ENCODE data around the gene RXFP3.
"Not testable (repeated sequence)": the region's sequence is repeated elsewhere in the genome, so short reads cannot be mapped to it uniquely, and the experiment has no call there.

RXFP3 gene, protein sequence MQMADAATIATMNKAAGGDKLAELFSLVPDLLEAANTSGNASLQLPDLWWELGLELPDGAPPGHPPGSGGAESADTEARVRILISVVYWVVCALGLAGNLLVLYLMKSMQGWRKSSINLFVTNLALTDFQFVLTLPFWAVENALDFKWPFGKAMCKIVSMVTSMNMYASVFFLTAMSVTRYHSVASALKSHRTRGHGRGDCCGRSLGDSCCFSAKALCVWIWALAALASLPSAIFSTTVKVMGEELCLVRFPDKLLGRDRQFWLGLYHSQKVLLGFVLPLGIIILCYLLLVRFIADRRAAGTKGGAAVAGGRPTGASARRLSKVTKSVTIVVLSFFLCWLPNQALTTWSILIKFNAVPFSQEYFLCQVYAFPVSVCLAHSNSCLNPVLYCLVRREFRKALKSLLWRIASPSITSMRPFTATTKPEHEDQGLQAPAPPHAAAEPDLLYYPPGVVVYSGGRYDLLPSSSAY

DNA sequence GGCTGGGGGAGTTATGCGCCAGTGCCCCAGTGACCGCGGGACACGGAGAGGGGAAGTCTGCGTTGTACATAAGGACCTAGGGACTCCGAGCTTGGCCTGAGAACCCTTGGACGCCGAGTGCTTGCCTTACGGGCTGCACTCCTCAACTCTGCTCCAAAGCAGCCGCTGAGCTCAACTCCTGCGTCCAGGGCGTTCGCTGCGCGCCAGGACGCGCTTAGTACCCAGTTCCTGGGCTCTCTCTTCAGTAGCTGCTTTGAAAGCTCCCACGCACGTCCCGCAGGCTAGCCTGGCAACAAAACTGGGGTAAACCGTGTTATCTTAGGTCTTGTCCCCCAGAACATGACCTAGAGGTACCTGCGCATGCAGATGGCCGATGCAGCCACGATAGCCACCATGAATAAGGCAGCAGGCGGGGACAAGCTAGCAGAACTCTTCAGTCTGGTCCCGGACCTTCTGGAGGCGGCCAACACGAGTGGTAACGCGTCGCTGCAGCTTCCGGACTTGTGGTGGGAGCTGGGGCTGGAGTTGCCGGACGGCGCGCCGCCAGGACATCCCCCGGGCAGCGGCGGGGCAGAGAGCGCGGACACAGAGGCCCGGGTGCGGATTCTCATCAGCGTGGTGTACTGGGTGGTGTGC lies at the start of gene RXFP3:
TSS of gene RXFP3 (plus strand) at position 6 of the 636 bp plus-strand sequence. CDS start at position 361, 355 bp downstream.
- no peak for DNase-seq

DNA sequence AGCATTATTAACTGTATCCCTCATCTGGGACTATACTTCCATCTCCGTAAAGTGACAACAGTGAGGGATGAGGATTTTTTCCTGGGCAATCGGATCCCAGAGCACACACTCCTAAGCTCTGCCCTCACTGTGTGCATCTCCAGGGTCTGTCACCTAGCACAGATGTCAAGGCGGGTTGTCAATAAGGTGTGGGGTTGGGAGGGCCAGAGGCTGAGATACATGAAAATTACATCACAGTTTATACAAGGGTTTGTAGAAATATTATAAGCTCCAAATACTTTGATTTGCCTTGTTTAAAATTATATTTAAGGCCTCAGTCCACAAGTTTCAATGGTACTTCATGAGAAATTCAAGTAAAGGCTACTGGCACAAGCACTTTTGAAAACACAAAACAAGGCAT lies 48.9 kb upstream of the RXFP3 start:
- DNase-seq = no peak

DNA sequence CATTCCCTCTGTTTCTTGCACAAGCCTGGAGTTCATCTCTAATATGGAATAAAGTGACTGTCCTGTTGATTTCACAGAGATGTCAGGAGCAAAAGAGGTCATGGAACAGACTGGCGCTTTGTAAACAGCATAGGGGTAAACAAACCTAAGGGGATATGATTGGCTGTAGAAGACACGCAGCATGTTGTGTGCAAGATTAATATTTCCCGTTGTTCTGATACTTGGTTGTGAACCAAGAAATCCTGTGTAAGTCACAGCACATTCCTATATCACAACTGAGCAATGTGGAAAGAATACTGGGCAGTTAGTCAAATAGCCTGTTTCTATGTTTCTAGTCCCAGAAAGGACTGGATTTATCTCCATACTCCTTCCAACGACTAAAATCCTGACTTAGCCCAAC lies 47.6 kb upstream of the RXFP3 start:
- no peak for DNase-seq

DNA sequence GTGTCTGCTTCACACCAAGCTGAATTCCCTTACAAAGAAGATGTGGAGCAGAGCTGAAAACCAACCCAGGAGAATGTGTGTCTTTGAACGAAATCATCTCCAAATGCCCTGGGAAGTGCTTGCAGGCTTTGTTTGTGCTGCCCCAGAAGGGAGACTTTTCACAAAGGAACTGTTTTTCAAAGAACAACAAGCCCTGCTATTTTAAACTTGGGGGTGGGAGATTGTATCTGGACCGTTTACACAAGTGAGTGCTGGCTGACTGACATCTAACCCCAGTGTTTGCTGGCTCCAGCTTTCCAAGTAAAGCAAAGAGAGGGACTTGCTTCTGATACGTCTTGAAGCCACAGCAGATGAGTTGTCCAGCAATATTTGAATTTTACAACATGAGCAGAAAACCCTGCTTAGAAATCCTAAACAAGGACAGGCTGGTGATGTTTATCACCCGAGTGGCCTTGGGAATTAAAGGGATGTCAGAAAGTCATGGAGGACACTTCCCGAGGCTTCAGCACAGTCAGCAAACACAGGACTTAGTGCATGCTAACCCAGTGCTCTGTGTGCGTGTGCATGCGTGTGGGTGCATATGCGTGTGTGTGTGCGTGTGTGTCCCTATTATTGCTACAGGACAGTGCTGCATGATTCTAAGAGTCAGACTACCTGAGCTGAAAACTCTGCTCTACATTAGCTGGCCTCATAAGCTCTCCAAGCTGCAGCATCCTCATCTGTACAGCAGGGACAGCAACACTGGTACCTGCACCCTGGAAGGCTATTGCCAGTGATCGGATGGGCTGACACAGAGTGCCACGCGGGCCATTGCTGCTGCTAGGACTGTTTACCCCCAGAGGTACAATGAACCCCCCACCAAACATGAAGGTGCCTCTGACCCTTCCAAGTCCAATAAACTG lies 45.8 kb upstream of the RXFP3 start:
- no peak for DNase-seq

DNA sequence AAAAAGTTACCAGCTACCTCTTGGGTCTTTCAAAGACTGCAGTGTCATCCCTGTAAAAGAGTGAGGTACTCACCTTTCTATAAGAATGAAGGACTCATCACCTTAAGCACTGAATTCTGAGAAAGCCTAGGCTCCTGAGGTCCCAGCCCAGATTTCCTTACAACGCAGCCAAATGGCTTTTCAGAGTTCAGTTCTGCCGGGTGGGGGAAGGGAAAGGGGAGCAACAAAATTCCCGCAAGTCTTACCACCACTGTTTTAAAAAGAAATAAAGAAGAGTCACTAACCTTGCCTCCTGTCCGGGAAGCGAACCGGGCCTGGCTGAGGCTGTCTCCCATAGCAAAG lies 44.8 kb upstream of the RXFP3 start:
- DNase-seq = no peak

DNA sequence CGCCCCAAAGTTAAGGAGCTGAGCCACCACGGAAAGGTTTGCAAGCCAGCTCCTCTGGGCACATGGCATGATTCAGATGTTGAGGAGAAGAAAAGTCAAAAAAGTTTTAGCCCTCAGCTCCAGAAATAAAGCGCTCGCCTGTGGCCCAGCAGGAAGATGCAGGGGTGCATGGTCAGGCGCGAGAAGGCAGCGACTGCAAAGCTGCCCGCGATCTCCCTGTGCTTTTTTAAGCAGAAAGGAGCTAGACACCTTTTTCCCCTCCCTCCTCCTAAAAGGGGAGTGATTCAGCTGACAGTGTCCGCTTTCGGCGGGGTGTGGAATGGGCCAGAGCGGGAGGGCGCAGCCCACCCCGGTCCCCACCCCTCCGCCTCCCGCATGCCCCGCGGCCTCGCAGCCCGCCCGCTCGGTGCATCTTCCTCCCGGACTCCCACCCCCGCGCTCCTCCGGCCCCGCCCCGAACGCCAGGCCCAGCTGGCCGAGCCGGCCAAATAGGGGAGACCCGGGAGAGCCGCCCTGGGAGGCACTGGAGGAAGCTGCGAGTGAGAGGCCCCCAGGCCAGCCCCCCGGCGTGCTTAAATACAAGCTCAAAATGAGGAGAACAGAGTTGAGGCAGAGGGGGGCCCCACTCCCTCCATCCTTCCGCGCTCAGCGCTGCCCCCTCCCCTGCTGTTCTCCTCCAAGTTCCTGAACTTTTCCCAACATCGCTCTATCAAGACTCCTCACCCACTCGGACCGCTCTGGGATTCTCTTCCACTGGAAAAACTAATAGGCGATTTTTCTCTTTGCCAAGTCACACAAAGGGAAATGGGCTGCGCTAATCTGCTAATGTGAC lies 44.2 kb upstream of the RXFP3 start, which contains the start of gene ADAMTS12:
TSS of gene ADAMTS12 (minus strand) at position 203 of the 832 bp plus-strand sequence. CDS start at position 69, 134 bp downstream.
- DNase-seq = no peak

DNA sequence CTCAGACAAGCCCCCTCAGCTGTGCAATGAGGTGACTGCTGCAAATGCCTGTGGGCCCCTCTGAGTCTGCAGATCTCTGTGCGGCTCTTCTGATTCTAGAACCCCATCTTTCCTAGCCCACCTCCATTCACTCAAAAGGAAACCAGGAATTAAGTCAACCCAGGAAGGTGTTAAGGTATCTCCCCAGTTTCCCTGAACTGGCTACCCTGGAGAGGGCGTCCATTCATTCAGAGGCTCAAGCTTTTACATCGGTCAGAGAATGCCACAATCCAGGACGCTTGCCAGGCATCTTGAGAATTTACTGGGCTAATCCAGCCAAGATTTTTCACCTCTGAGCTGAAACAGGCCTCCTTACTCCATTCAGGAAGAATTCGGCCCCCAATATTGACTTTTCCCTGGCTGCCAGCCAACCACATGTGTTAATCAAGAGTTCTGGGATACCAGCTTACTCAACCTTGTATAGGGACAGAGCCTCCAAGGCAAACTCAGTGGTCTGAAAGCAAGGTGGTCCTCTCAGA lies 43.5 kb upstream of the RXFP3 start:
- DNase-seq = no peak

DNA sequence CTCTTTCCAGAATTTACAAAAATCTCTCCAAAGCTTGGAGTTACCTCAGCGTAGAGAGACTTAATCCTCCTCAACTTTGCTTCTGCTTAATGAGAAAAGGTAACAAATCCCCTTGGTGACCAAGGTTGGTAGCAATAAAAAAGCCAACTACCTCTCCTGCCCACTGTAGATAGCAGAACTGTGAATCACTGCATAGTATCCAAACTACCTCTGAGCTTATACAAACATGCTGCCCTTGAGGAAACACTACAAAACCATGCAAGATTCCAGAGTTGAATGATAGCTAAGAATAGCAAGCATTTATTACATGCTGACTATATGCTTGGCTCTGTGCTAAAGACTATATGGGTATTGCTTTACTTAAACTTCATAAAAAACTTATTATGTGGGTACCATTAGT lies 41.6 kb upstream of the RXFP3 start:
- no peak for DNase-seq

DNA sequence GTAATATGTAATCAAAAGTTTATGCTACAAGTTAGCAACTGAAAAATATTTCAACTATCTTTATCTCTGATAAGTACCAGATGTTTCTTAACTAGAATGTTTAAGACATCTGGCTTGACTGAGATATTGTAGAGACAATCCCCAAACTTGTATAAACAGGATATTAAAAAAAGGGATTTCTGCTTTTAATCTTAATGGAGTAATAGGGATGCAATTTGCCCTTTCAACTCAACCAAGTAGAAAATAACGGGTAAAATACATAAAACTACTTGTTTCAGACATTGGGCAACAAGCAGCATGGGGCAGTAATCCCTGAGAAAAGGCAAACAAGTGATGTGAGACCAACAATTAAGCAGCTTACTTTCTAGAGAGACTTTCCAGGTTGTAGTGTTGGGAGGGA lies 35.0 kb upstream of the RXFP3 start:
- no peak for DNase-seq

DNA sequence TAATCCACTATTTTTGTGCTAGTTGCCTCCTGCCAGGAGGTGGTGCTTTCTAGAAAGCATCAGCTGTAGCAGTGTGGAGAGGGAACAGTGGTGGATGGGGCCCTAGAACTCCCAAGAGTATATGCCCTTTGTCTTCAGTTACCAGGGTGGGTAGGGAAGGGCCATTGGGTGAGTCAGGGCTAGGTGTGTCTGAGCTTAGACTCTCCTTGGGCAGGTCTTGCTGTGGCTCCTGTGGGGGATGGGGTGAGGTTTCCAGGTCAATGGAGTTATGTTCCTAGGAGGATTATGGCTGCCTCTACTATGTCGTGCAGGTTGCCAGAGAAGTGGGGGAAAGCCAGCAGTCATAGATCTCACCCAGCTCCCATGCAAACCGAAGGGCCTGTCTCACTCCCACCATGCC lies 33.1 kb upstream of the RXFP3 start:
- DNase-seq = no peak

DNA sequence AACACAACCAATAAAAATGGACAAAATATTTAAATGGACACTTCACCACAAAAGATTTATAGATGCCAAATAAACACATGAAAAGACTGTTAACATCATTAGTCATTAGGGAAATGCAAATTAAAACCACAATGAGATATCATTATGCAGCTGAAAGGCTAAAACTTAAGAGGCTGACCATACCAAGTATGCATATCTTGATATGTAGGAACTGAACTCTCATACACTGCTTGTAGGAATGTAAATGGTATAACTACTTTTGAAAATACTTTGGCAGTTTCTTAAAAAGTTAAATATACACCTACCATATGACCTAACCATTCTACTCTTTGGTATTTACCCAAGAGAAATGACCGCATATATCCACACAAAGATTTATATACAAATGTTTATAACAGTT lies 30.8 kb upstream of the RXFP3 start:
- no peak for DNase-seq

DNA sequence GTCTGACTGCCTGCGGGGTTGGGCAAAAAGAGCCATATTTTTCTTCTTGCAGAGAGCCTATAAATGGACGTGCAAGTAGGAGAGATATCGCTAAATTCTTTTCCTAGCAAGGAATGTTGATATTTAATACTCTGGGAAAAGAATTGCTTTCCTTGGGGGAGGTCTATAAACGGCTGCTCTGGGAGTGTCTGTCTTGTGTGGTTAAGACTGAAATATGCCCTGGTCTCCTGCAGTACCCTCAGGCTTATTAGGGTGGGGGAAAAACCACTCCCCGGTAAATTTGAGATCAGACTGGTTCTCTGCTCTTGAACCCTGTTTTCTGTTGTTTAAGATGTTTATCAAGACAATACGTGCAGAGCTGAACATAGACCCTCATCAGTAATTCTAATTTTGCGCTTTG lies 29.9 kb upstream of the RXFP3 start:
- not testable (repeated sequence) for DNase-seq

DNA sequence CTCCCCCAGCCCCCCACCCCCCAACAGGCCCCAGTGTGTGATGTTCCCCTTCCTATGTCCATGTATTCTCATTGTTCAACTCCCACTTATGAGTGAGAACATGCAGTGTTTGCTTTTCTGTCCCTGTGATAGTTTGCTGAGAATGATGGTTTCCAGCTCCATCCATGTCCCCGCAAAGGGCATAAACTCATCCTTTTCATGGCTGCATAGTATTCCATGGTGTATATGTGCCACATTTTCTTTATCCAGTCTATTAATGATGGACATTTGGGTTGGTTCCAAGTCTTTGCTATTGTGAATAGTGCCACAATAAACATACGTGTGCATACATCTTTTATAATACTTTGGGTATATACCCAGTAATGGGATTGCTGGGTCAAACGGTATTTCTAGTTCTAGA lies 21.3 kb upstream of the RXFP3 start:
- not testable (repeated sequence) for DNase-seq

DNA sequence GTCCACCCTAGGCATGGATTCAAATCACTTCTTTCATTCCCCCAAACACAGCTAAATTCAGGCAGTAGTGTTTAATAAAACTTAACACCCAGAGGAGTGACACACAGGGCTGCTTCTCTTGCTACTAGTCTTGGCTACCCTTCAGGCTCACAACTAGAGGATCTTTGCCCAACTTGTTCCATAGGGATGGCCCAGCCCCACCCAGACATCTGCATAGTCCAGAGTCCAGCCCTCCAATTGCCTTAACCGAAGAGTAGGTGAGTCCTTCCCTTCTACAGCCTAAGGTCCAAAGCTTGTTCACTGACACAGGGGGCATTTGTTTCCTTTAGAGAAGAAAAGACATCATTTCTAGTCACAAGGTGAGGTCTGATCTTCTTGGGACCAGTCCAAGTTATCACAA lies 15.2 kb upstream of the RXFP3 start:
- no peak for DNase-seq

DNA sequence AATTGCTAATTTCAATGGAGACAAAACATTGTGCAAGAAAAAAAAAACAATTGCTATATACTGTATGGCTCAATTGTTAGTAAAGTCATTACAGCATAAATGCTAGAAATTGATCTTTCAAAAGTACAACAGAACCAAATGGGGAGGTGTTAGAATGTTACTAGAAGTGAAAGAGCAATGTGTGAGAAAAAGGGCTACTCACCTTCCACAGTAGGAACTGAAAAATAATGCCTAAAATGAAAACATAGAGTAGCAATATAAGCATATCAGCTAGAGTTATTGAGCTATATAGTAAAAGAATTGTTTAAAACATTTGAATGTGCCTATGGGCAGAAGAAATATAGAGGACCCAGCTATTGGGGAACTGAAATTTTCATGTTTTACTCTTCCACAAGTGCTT lies 10.9 kb upstream of the RXFP3 start:
- no peak for DNase-seq

DNA sequence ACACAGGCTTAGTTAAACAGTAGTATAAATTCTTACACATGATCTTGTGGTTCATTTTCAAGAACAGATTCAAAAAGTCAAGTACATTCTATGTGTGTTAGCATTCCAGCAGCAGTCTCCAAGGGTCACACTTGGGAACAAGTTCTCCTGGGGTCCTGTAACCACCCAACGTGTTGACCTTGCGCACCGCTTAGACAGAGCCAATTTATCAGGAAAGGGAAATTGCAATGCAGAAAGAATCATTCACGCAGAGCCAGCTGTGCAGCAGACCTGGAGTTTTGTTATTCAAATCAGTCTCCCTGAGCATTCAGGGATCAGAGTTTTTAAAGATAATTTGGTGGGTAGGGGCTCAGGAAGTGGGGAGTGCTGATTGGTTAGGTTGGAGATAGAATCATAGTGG lies 8.5 kb upstream of the RXFP3 start:
- DNase-seq = no peak

DNA sequence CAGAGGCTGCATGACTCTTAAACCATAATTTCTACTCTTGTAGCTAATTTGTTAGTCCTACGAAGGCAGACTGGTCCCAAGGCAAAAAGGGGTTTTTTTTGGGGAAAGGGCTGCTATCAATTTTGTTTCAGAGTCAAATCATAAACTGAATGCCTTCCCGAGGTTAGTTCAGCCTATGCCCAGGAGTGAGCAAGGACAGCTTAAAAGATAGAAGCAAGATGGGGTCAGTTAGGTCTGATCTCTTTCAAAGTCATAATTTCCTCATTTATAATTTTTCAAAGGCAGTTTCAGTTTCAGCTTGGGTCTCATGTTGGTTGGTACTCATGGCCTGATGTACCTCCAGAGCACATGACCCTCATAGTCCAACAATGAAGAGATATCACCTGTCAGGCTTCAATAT lies 7.9 kb upstream of the RXFP3 start:
- DNase-seq = no peak

DNA sequence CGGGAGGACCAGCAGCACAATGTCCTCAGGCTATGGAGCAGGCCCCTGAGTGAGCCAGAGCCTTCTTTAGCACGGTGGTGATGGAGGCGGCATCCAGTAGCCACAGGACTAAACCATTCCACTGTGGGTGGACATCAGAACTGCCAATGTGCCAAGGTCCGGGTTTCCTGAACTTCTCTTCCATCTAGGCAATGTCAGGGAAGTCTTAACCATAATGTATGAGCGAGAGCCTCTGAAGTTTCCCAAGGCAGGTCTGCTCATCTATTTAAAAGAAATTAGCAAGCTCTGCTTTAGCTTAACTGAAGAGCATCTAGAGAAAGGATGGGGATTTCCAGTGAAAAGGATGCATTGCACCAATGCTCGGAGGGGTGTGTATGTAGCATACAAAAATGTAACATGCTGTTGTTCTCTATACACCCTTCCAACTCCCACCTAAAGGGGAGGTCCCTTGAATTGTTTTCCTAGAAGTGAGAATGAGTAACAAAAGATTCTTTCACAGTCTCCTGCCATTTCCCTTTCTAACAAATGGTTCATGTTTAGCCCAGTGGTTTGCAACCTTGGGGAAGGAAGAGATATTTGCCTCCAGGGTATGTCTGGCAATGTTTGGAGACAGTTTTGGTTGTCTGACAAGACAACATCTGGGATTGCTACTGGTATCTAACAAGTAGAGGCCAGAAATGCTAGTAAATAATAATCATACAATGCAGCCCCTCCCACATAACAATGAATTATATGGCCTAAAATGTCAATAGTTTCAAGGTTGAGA lies 6.1 kb upstream of the RXFP3 start:
- DNase-seq = no peak

DNA sequence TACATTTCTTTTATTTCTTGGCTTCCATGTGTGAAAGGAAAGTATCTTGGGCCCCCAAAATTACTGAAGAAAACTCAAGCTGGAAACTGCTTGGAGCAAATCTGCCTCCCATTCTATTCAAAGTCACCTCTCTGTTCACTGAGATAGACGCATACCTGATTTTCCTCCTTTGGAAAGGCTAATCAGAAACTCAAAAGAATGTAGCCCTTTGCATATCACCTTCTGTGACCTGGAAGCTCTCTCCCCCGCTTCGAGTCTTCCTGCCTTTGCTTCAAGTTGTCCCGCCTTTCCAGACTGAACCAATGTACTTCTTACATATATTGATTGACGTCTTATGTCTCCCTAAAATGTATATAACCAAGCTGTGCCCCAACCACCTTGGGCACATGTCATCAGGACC lies 5.0 kb upstream of the RXFP3 start:
- DNase-seq = no peak

DNA sequence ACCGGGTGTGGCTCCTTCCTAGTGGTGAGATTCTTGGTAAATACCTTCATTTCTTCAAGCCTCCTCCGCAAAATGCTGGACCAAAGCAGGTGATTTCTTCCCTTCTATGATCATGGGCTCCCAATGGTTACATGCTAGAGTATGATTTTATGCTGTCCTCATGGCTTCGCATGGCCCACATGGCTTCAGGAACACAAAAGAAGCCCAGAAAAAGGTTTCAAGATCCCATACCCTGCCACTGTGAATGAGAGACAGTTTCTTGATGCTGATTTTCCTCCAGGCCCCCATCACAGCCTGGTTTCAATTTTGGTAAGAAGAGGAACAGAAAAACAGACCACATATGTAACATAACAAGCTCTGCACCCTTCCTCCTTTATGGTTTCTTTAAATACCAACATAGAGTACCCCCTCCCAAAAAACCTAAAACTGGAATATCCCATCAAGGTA lies 2.4 kb upstream of the RXFP3 start:
- no peak for DNase-seq

DNA sequence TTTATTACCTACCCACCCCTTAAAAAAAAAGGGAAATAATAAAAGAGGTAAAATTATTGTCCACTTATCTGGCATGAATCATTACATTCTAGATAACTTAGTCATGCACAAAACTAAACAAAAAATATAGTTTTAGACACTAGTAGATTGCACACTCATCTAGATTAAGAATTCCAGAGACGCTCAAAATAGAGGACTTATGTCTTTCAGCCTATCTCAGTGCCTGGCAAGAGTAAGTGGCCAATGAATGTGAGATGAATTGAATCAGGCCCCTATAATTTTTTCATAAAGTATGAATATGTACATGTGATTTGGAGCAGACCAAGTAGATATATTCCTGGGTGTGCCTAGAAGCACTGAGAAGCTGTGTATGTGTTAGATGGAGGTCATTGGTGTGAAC lies 2.0 kb upstream of the RXFP3 start:
- no peak for DNase-seq

DNA sequence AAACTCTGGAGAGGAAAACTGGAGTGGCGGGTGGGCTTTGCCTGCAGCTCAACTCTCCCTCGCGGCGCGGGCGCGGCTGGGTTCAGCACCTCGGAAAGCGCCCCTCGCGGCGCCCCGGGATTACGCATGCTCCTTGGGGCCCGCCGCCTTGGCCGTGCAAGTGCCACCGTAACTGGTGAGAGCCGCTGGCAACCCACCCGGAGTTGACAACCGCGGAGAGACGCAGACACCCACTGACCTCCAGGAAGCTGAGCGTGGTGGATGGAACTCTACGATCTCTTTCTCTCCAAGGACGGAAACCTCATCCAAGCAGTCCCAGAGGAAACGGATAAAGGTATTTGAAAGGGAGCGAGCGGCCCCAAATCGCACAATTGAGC lies 194 bp upstream of the RXFP3 start:
- DNase-seq = no peak
